Activated T-cell treated with anti-CD3 and anti-CD28 coated beads, Interleukin-2, amount 50 U/mL, for 4 hours (primary cell): Measurements from ENCODE around the gene COA8. TPM values are rescaled to one million over a fixed set of nuclear protein-coding genes. Genes with fewer than 3 reads are reported as not detected.

Experiments
- ATAC-seq, 2 donors: fragments of 200-7000 bp; cut with Tn5 transposase; one replicate each; pipeline ENCODE4 v1.10.0; 2021
- DNase-seq: peaks from one replicate; pipeline ENCODE4 v3.0.0-alpha.2; 2020
- H3K27me3 Mint-ChIP-seq: one replicate; pipeline ENCODE4 v1.8.0; 2021; ENCODE audit warnings: low read depth, mixed read lengths
- H3K36me3 Mint-ChIP-seq: one replicate; pipeline ENCODE4 v1.8.0; 2022; ENCODE audit warnings: mixed read lengths; ENCODE audit not compliant: insufficient read depth
- H3K4me1 Mint-ChIP-seq: one replicate; pipeline ENCODE4 v1.8.0; 2021; ENCODE audit warnings: low read depth, mixed read lengths
- H3K4me3 Mint-ChIP-seq: one replicate; pipeline ENCODE4 v1.8.0; 2021; ENCODE audit warnings: mild to moderate bottlenecking, moderate library complexity, mixed read lengths
- H3K9me3 Mint-ChIP-seq: one replicate; pipeline ENCODE4 v1.8.0; 2021; ENCODE audit warnings: mixed read lengths
- total RNA-seq, 3 donors: library from RNA; stranded (reverse); gene quantifications; one replicate each; pipeline ENCODE4 v1.2.1, GENCODE V29; 2021

COA8 gene
- total RNA-seq, 3 donors from 2014 or later, result 42.0 to 53.2 (median 49.2) TPM

DNA sequence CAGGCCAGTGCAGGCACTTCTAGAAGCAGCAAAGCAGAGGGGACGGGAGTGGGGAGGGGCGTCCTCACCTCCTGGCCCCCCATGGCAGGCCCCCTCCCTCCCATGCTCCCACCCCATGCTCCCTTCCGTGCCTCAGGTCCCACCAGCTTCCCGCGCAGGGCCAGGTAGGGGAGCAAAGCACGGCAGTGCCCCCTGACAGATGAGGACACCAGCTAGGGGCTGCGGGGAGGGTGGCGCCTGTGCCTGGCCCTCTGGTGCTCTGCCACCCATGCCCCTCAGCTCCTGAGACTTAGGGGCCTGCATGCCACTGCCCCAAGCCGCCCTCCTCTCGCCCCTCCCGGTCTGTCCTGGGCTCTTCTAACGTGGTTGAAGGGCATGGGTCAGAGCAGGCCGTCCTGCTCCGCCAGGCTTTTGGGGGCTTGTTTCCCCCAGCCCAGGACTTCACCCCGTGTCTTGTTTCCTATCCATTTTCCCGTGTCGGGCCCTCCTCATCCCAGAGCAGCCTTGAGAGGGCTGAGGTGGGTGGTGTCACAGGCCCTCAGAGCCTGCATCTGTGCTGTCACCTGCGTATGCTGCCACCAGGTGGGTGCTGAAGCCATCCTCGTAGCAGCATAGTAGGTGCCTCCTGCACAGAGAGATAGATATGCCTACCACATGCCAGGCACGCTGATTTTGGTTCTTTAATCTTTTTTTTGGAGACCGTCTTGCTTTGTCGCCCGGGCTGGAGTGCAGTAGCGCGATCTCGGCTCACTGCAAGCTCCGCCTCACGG lies 23.5 kb upstream of the COA8 start:
- Mint-ChIP-seq H3K4me1 (no peaks in the 10 kb centered on the region), H3K36me3 (no peaks in the 10 kb centered on the region), H3K4me3 (no peak overlapping the region), H3K9me3 (no peaks in the 10 kb centered on the region), H3K27me3 (no peaks in the 10 kb centered on the region)
- no peak for ATAC-seq
- DNase-seq, result no peak

DNA sequence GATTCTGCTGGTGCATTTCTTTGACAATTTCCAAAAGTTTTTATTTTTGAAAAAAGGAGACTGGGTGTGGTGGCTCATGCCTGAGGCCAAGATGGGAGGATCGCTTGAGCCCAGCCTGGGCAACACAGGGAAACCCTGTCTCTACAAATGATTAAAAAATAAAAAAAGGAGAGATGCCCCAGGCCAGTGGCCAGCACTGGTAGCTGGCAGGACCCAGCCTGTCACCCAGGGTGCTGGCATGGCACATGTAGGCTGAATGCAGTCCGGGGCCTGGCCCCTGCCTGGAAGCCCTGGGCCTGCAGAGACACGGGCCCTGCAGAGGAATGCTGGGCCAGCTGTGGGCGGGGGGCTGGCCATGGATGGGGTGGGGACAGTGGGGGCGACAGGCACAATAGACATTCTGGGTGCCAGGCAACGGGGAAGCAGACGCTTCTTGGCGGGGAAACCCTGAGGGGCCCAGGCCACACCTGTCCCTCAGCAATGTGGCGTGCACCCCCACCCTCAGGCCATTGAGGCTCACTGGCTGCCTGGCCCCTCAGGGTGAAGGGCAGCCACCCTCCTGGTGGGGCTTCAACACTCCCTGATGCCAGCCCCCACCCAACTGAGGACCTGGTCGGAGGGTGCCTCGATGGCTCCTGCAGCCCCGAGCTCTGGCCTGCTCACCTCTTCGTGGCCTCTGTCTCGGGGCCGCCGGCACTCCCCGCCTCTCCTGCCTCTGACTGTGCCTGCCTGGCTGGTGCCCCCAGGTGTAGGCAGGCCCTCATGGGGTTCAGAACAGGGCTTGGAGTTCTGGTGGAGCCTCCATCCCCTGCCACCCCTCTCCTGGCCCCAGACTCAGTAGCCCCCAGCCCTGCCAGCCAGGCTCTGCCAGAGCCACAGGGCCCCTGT lies 21.7 kb upstream of the COA8 start:
- DNase-seq, result no peak
- no peaks in the 10 kb centered on the region for H3K27me3 Mint-ChIP-seq
- H3K36me3 Mint-ChIP-seq, result no peaks in the 10 kb centered on the region
- no peak for ATAC-seq
- H3K4me3 Mint-ChIP-seq, result no peak overlapping the region
- no peaks in the 10 kb centered on the region for H3K4me1 Mint-ChIP-seq
- no peaks in the 10 kb centered on the region for H3K9me3 Mint-ChIP-seq

DNA sequence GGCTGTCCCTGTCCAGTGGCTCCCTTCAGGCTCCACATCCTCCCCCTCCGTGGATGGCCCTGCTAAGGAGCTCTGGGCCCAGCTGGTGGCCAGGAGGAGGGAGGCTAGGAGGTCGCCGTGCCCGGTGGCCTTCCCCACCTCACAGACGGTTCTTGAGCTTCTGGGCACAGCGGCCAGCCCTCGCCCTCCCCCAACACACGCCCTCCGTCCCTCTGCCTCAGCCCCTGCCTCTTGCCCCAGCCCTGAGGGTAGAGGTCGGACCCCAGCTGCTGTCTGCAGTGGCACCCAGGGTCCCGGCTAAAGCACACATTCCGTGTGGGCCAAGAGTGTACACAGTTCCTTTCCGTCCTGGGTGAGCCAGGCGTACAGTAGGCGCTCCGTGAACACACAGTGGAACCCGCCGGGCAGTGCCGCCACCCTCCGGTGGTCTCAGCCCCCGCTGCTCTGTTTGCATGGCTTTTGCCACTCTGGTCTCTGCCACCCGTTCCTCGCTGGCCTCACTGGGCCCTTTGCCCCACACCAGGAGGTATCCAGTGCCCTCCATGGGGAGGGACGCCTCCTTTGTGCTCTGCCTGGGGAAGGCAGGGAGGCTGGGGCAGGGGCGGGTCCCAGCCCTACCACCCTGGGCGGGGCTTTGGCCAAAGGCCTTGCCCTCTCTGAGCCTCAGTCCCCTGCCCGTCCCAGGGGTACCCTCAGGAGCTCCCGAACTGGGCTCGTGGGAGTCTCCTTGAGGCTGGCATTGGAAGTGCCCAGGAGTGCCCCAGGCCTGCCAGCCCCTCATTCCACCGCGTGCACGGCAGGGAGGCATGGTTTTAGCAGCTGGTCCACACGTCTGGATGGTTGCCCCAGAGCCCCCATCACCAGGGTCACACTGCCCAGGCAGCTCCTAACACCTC lies 20.8 kb upstream of the COA8 start:
- no peaks in the 10 kb centered on the region for H3K36me3 Mint-ChIP-seq
- ATAC-seq, result no peak
- no peaks in the 10 kb centered on the region for H3K27me3 Mint-ChIP-seq
- H3K4me1 Mint-ChIP-seq, result no peaks in the 10 kb centered on the region
- no peaks in the 10 kb centered on the region for H3K9me3 Mint-ChIP-seq
- no peak for DNase-seq
- no peak overlapping the region for H3K4me3 Mint-ChIP-seq

DNA sequence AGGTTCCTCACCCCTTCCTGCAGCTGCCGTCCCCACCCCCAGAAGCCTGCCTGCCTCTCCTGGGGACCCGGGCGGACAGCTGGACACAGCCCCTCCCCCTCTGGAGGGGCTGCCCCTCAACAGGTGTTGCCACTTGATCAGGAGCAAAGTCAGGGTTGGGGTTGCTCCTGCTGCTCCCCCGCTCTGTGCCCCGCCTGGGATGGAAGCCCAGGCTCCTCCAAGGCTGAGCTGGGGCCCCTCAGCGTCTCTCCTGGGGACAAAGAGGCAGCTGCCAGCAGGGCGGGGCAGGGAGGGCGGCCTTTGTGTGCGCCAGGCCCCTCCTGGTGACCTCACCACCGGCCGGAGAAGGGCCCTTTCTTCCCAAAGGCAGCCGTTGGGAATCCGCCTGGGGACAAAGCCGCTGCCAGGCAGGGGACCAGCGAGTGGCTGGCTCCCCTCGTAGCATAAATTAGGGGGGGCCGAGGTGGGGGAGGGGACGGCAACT lies 20.1 kb upstream of the COA8 start:
- no peak for ATAC-seq
- H3K36me3 Mint-ChIP-seq, result no peaks in the 10 kb centered on the region

DNA sequence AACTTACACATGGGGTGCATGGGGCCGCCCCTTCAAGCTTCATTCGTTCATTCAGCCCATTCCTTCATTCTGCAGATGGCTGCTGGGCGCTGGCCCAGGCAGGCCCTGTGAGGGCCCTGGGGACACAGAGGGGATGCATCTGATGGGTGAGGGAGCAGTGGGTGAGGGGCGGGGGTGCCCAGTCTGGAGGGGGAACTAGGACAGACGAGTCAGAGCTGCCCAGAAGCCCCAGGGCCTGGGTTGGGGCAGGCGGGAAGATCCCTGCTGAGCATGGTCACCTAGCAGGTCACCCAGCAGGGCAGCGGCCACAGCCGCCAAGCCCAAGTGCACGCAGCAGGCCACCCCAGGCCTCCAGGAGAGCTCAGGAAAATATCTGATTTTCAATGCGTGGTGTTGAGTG lies 19.6 kb upstream of the COA8 start:
- Mint-ChIP-seq H3K36me3 (no peaks in the 10 kb centered on the region), H3K4me1 (no peaks in the 10 kb centered on the region), H3K9me3 (no peaks in the 10 kb centered on the region), H3K4me3 (no peak overlapping the region), H3K27me3 (no peaks in the 10 kb centered on the region)
- DNase-seq (no peak), ATAC-seq (no peak)

More for the DNA sequence above, 20.1 kb upstream of the COA8 start:
- no peaks in the 10 kb centered on the region for H3K9me3 Mint-ChIP-seq
- no peaks in the 10 kb centered on the region for H3K4me1 Mint-ChIP-seq
- no peaks in the 10 kb centered on the region for H3K27me3 Mint-ChIP-seq
- no peak overlapping the region for H3K4me3 Mint-ChIP-seq
- DNase-seq, result no peak

DNA sequence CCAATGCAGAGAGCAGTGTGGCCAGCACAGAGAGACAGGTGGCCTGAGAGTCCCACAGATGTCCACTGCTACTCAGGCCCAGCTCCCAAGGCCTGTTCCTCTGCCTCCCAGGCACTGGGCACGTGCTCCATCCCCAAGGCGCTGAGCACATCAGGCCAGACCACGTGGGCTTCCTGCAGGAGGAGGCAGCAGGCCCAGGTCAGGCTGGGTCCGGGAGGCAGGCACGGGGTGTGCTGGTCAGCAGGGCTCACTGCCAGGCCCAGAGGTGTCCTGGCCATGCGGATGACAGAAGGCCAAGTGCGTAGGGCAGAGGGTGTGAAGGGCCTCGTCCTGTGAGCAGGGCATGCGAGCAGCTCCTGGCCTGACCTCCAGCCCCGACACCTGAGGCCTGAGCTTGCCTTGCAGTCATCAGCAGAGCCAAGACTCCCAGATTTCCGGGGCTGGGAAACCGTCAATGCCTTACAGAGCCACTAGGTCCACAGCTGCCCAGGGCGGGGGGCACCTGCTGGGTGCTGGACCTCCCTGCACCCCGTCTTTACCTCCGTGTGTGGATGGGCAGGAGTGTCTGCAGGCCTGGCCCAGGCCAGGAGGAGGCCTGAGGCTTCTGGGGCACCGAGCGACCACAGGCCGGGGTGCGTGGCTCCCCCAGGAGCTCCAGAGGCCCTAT lies 18.9 kb upstream of the COA8 start:
- no peak overlapping the region for H3K4me3 Mint-ChIP-seq
- no peaks in the 10 kb centered on the region for H3K36me3 Mint-ChIP-seq
- no peaks in the 10 kb centered on the region for H3K4me1 Mint-ChIP-seq
- H3K27me3 Mint-ChIP-seq, result no peaks in the 10 kb centered on the region
- H3K9me3 Mint-ChIP-seq, result no peaks in the 10 kb centered on the region
- ATAC-seq, result no peak
- no peak for DNase-seq

DNA sequence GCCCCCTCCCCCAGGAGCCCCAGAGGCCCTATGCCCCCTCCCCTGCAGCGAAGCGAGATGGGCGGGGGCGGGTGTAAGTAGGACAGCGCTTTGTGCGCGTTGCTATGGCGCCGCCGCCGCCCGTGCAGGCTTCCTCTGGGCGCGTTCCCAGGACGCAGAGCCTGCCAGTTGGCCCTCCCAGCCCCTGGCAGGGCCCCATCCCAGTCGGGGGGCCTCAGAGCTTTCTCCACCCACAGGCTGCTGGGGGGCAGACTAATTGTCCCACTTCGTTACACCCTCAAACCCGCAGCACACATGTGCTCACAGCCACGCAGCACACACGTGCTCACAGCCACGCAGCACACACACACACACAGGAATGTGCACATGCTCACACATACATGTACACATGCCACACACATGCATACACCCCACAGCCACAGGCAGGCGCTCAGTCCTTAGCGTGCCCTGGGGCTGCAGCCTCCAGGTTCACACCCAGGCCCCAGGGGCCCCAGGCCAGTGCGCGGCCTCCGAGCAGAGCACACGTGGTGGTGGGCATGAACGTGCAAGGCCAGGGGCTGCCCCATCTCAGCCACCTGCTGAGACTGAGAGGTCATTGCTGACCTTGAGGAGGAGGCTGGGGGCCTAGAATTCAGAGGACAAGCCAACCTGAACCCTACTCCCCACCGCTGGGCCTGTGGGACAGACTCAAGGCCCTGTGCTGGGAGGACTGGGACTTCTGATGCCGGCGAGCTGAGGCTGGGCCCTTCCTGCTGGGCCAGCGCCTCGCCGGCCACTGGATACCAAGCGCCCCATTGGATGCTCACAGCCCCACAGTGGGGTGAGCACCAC lies 18.2 kb upstream of the COA8 start:
- H3K4me3 Mint-ChIP-seq, result no peak overlapping the region
- H3K9me3 Mint-ChIP-seq, result no peaks in the 10 kb centered on the region
- H3K27me3 Mint-ChIP-seq, result no peaks in the 10 kb centered on the region
- DNase-seq (no peak), ATAC-seq (no peak)
- H3K4me1 Mint-ChIP-seq, result no peaks in the 10 kb centered on the region
- H3K36me3 Mint-ChIP-seq, result no peaks in the 10 kb centered on the region

DNA sequence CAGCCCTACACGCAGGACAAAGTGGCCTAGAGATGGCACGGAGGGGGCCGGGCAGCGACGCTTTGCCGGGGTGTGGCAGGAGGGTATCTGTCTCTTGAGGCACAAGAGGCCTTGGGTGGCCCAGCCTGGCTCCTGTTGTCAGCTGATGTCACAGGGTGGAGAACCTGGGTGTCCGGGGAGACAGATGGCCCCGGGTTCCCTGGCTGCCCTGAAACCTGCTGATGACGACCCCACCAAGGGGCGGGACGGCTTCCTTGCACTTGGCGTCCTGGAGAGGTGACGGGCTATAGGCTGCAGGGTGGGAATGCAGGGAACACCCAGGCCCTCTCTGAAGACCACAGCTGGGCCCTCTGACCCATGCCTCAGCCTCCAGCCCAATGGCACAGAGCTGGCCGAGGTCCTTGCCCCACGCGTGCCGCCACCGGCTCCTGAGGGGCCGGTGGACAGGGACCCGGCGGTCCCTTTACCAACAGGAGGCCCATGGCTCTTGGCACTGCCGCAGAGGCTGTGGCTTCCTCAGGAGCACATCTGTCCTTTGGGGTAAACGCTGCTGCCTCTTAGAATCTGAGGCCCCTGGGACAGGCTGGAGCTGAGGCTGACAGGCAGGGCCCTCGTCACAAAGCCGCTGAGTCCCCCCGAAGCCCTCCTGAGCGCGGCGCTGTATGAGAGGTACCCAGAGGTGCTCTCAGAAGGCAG lies 17.4 kb upstream of the COA8 start:
- no peaks in the 10 kb centered on the region for H3K36me3 Mint-ChIP-seq
- DNase-seq (no peak), ATAC-seq (no peak)
- no peaks in the 10 kb centered on the region for H3K27me3 Mint-ChIP-seq
- no peak overlapping the region for H3K4me3 Mint-ChIP-seq
- no peaks in the 10 kb centered on the region for H3K4me1 Mint-ChIP-seq
- no peaks in the 10 kb centered on the region for H3K9me3 Mint-ChIP-seq

DNA sequence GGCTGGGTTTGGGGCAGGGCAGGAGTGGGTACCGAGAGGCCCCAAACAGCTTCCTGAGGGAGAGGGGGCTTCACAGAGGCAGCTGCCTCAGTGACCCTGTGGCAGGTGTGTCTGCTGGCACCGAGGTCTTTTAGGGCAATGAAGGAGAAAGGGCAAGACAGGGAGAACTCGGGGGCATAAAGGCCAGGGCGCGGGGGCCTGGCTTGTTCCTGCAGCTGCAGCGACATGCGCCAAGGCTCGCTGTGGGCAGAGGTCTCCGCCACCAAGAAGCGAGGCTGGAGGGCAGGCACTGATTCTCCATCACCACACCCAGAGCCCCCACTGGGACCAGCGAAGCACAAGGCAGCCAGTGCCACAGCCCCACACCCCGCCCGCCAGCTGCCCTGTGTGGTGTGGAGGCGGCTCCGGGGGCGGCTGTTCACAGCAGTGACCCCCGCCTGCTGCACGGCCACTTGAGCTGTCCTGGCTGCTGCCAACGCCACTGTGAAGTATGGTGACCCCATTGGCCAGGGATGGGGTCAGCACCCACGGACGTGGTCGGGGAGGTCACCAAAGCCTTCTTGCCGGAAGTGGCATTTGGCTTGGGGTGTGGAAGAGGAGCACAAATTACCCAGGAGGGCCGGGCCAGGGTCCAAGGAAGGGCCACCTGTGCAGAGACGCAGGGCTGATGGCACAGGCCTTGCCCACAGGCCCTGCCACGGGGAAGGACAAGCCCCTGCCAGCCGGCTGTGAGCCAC lies 16.7 kb upstream of the COA8 start:
- Mint-ChIP-seq H3K4me1 (no peaks in the 10 kb centered on the region), H3K9me3 (no peaks in the 10 kb centered on the region), H3K4me3 (no peak overlapping the region), H3K36me3 (no peaks in the 10 kb centered on the region), H3K27me3 (no peaks in the 10 kb centered on the region)
- DNase-seq (no peak), ATAC-seq (no peak)

DNA sequence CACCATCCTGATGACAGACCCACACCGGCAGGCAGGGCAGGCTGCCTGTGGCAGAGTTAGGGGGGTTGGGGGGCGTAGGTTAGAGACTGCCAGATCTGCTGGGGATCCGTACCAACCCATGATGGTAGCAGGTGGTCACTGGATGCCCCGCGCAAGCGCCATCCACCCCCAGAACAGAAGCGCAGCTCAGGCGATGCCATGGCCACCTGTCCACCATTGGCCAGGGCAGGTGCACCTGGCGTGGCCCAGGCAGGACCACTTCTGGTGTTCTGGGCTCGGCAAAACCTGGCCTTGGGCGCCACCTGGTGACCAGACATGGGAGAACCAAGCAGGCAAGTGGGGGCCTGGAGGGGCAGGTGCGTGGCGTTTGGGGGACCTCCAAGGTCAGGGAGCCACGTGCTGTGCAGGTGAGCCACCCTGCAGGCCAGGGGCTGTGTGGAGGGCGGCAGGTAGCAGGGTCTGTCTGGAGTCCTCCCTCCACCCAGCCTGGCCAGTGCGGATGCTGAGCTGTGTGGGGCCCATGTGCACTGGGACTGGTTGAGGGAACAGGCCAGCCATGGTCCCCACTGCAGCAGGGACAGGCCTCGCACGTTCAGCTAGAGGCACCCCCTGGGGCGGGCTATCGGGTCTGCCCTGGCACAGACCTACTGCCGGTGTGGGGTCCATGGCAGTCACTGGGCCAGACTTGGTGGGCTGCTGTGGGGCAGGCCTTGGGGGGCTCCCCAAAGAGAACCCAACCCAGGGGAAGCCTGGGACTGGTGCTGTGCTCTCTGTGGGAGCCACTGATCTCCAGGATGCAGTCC lies 15.9 kb upstream of the COA8 start:
- Mint-ChIP-seq H3K4me1 (no peaks in the 10 kb centered on the region), H3K9me3 (no peaks in the 10 kb centered on the region), H3K27me3 (no peaks in the 10 kb centered on the region), H3K36me3 (no peaks in the 10 kb centered on the region), H3K4me3 (no peak overlapping the region)
- ATAC-seq (peak; percentile 76 to 82), DNase-seq (peak; percentile 77)

DNA sequence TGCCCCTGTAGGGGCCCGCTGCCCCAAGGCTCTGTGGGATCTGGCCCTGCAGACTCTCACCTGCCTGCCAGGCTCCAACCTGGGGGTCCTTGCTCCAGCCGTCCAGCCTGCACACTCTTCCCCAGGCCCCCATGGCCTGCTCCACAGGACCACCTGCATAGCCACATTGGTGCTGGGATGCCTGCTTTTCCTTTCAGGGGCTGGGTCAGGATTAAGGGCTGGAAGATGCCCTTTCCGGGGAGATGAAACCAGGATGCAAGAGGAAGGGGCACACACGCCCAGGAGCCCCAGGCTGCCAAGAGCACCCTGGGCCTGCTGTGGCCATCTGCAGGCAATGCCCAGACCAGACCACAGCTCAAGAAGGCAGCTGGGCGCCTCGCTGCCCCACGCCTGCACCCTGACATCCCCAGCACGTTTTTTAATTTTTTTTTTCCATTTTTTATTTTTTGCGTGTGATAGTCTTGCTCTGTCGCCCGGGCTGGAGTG lies 15.3 kb upstream of the COA8 start:
- DNase-seq (no peak), ATAC-seq (no peak)
- no peak overlapping the region for H3K4me3 Mint-ChIP-seq
- no peaks in the 10 kb centered on the region for H3K36me3 Mint-ChIP-seq
- H3K4me1 Mint-ChIP-seq, result no peaks in the 10 kb centered on the region
- no peaks in the 10 kb centered on the region for H3K9me3 Mint-ChIP-seq
- H3K27me3 Mint-ChIP-seq, result no peaks in the 10 kb centered on the region
